Activated CD4-positive, alpha-beta T cell treated with anti-CD3 and anti-CD28 coated beads for 36 hours (primary cell): Measurements from ENCODE around the gene TMEM145. TPM values are rescaled to one million over a fixed set of nuclear protein-coding genes. Genes with fewer than 3 reads are reported as not detected.

ENCODE experiments used
- ATAC-seq: fragments of 200-7000 bp; cut with Tn5 transposase; one replicate; pipeline ENCODE4 v1.10.0; 2021; ENCODE audit warnings: mild to moderate bottlenecking, moderate library complexity
- CTCF ChIA-PET: fragments of 350-600 bp; sonication (Branson Sonifier 250); formaldehyde crosslinking; loops from one replicate; lab custom pipeline; 2021; ENCODE audit warnings: antibody characterized with exemption; lab: Charles Lee
- POLR2A ChIA-PET: fragments of 350-600 bp; sonication (Branson Sonifier 250); formaldehyde crosslinking; loops from one replicate; lab custom pipeline; 2021; ENCODE audit warnings: antibody characterized with exemption, inconsistent platforms; lab: Charles Lee
- DNase-seq: peaks from one replicate; pipeline ENCODE4 v3.0.0-alpha.2; 2020
- H3K27ac Mint-ChIP-seq: one replicate; pipeline ENCODE4 v1.8.0; 2021; ENCODE audit warnings: mixed read lengths
- H3K27me3 Mint-ChIP-seq: one replicate; pipeline ENCODE4 v1.8.0; 2021; ENCODE audit warnings: mixed read lengths
- H3K36me3 Mint-ChIP-seq: one replicate; pipeline ENCODE4 v1.8.0; 2021; ENCODE audit warnings: low read depth, mixed read lengths
- H3K4me1 Mint-ChIP-seq: one replicate; pipeline ENCODE4 v1.8.0; 2021; ENCODE audit warnings: mixed read lengths
- H3K4me3 Mint-ChIP-seq: one replicate; pipeline ENCODE4 v1.8.0; 2021; ENCODE audit warnings: mild to moderate bottlenecking, moderate library complexity, mixed read lengths
- H3K9me3 Mint-ChIP-seq: one replicate; pipeline ENCODE4 v1.8.0; 2021; ENCODE audit warnings: low read depth, mixed read lengths
- intact Hi-C, 2 experiments: fragments of 100-400 bp; cut with DNase I in 1 of 2; cut with micrococcal nuclease in 1 of 2; formaldehyde crosslinking; loops; one replicate each; pipeline versions ENCODE4 v1.14.2 to v1.15.1; 2022 to 2024; cut with DNase I, micrococcal nuclease
- microRNA-seq: library from miRNA; unstranded; fragments of <30 nt; microRNA quantifications from one replicate; pipeline ENCODE4 v1.2.0, GENCODE V29; 2021; ENCODE audit warnings: borderline replicate concordance
- total RNA-seq, 2 experiments: library from RNA; stranded (reverse); gene quantifications; one replicate each; pipeline ENCODE4 v1.2.3, GENCODE V29; 2021

TMEM145 gene
- total RNA-seq, 2 experiments from 2014 or later, result 0.53 to 0.69 TPM

DNA sequence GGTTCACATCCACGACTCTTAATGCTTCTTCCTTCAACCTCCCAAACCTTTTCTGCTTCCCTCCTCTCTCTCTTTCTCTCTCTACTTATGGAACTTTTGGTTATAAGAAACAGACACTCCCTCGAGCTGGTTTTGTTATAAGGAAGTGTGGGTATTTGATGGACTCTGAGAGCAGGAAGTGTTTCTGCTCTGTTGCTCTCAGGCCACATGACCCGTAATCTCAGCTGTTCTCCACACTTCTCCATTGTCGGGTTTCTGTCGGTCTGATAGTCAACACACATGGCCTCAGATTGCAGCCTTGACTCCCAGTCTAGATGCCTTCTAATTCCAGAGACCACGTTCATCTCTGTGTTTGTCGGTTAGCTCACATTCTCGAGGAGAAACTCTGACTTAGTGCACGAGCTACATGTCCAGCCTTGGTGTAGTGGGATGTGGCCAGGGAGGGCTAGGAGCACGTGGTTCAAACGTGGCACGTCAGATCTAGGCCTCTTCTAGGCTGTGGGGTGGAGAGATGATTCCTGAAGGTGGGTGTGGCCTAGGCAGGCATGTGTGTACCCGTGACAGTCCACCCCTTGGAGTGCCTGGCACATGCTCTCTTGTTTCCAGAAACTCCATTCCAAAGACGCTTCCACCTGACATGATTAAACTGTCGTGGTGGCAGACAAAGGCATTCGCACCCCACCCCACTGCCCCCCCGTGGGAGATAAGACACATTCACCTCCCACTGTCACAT, 50.7 kb downstream of the TMEM145 start:
- ChIA-PET CTCF (interaction anchor here (1.1 kb wide), 1 partner anchor 248 kb away, joined by 4 read pairs; no protein-coding TSS in a partner anchor), POLR2A (no interaction called here)
- no peak overlapping the region for H3K4me3 Mint-ChIP-seq
- intact Hi-C loops, result no loop called here
- H3K27ac Mint-ChIP-seq, result no peak overlapping the region
- H3K27me3 Mint-ChIP-seq, result no peaks in the 10 kb centered on the region
- no peak for DNase-seq
- no peaks in the 10 kb centered on the region for H3K9me3 Mint-ChIP-seq
- no peak for ATAC-seq
- no peaks in the 10 kb centered on the region for H3K4me1 Mint-ChIP-seq
- peaks cover 11% of the 10 kb centered on the region for H3K36me3 Mint-ChIP-seq

DNA sequence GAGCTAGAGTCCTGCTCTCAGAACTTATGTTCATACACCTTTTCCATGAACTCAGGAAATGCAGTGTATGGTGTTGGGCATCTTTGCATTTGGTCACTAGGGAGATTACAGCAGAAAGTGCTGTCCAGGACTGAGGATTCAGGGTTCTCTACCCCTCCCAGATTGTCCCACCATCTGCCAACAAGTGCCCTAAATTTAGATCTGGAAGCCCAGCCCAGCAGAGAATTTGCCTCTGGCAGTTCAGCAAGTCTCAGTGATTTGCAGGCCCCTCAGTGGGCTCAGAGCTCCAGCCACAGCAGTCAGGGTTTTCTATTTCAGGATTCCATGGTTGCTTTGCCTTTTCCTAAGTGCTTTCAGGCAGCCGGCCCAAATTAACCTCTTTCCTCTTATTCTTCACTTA, 53.6 kb downstream of the TMEM145 start:
- intact Hi-C loops, result no loop called here
- H3K27me3 Mint-ChIP-seq, result no peaks in the 10 kb centered on the region
- no peak overlapping the region for H3K4me3 Mint-ChIP-seq
- POLR2A ChIA-PET, result no interaction called here
- no peaks in the 10 kb centered on the region for H3K4me1 Mint-ChIP-seq
- H3K27ac Mint-ChIP-seq, result no peak overlapping the region
- ATAC-seq, result no peak
- H3K36me3 Mint-ChIP-seq, result peaks cover 11% of the 10 kb centered on the region
- H3K9me3 Mint-ChIP-seq, result no peaks in the 10 kb centered on the region
- CTCF ChIA-PET, result no interaction called here
- DNase-seq, result no peak

DNA sequence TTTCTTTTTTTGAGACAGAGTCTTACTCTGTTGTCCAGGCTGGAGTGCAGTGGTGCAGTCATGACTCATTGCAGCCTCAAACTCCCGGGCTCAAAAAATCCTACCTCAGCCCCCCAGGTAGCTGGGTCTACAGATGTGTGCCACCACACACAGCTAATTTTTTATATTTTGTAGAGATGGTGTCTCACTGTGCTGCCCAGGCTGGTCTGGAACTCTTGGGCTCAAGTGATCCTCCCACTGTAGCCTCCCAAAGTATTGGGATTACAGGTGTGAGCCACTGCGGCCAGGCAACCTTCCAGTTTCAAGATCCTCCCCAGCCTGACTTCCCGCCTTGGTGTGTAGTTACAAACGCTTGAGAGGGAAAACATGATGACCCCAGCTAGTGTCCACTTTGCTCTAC, 54.8 kb downstream of the TMEM145 start:
- no peak overlapping the region for H3K4me3 Mint-ChIP-seq
- POLR2A ChIA-PET, result no interaction called here
- H3K27me3 Mint-ChIP-seq, result no peaks in the 10 kb centered on the region
- no peak overlapping the region for H3K27ac Mint-ChIP-seq
- CTCF ChIA-PET, result no interaction called here
- intact Hi-C loops, result no loop called here
- DNase-seq, result no peak
- no peaks in the 10 kb centered on the region for H3K4me1 Mint-ChIP-seq
- peaks cover 11% of the 10 kb centered on the region for H3K36me3 Mint-ChIP-seq
- no peak for ATAC-seq
- H3K9me3 Mint-ChIP-seq, result no peaks in the 10 kb centered on the region

DNA sequence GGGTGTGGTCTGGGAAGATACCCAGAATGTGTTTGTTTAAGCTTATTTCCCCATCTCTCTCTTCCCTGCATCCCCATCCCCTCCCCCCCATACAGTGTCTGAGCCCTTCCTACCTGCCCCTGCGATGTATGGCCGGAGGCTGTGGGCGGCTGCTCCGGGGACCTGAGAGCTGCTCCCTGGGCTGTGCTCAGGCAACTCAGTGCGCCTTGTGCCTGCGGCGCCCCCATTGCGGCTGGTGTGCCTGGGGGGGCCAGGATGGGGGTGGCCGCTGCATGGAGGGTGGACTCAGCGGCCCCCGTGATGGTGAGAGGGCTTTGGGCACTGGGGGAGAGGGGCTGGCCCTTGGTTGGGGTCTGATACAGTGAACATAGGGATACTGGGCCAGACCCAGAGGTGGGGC, 55.3 kb downstream of the TMEM145 start:
- Mint-ChIP-seq H3K27ac (no peak overlapping the region), H3K27me3 (no peaks in the 10 kb centered on the region), H3K9me3 (no peaks in the 10 kb centered on the region), H3K4me3 (no peak overlapping the region), H3K36me3 (peaks cover 11% of the 10 kb centered on the region), H3K4me1 (no peaks in the 10 kb centered on the region)
- intact Hi-C loops, result no loop called here
- ChIA-PET POLR2A (no interaction called here), CTCF (no interaction called here)
- DNase-seq, result no peak
- ATAC-seq, result no peak

DNA sequence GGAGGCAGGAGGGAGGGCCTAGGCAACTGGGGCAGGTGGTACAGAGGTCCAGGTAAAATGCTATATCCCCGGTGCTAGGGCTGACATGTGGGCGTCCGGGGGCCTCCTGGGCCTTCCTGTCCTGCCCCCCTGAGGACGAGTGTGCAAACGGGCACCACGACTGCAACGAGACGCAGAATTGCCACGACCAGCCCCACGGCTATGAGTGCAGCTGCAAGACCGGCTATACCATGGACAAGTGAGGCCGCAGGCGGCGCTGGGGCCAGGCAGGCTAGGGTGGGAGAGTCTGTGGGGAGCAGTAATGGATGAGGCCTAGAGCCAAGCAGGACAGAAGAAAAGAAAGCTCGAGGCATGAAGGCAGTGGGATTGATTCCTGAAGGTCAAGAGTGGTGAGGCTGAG, 55.7 kb downstream of the TMEM145 start:
- ChIA-PET POLR2A (no interaction called here), CTCF (no interaction called here)
- peaks cover 7% of the 10 kb centered on the region for H3K36me3 Mint-ChIP-seq
- no peak overlapping the region for H3K4me3 Mint-ChIP-seq
- H3K27ac Mint-ChIP-seq, result no peak overlapping the region
- H3K4me1 Mint-ChIP-seq, result no peaks in the 10 kb centered on the region
- DNase-seq, result no peak
- H3K9me3 Mint-ChIP-seq, result no peaks in the 10 kb centered on the region
- ATAC-seq, result no peak
- H3K27me3 Mint-ChIP-seq, result no peaks in the 10 kb centered on the region
- intact Hi-C loops, result no loop called here

DNA sequence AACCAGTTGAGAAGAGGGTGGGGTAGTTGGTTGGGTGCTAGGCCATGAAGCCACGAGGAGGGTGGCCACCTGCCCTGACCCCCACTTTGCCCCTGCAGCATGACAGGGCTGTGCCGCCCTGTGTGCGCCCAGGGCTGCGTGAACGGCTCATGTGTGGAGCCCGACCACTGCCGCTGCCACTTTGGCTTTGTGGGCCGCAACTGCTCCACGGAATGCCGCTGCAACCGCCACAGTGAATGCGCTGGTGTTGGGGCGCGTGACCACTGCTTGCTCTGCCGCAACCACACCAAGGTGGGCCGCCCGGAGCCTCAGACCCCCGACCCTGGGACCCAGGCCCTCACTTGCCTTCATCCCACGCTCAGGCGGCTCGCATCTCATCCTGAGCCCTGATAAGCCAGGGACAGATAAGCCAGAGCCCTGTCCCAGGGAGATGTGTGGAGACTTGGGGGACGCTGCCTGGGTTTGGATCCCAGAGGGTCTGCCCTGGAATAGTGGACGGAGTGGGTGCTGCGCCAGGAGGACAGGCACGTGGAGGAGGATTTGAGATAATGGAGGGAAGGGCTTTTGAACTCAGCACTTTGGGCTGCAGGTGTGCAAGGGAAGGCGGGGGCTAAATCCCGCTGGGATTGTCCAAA, 56.4 kb downstream of the TMEM145 start:
- ATAC-seq, result no peak
- H3K4me1 Mint-ChIP-seq, result no peaks in the 10 kb centered on the region
- no peaks in the 10 kb centered on the region for H3K36me3 Mint-ChIP-seq
- no peak overlapping the region for H3K4me3 Mint-ChIP-seq
- H3K9me3 Mint-ChIP-seq, result no peaks in the 10 kb centered on the region
- intact Hi-C loops, result no loop called here
- ChIA-PET CTCF (no interaction called here), POLR2A (no interaction called here)
- H3K27me3 Mint-ChIP-seq, result no peaks in the 10 kb centered on the region
- DNase-seq, result no peak
- no peak overlapping the region for H3K27ac Mint-ChIP-seq

DNA sequence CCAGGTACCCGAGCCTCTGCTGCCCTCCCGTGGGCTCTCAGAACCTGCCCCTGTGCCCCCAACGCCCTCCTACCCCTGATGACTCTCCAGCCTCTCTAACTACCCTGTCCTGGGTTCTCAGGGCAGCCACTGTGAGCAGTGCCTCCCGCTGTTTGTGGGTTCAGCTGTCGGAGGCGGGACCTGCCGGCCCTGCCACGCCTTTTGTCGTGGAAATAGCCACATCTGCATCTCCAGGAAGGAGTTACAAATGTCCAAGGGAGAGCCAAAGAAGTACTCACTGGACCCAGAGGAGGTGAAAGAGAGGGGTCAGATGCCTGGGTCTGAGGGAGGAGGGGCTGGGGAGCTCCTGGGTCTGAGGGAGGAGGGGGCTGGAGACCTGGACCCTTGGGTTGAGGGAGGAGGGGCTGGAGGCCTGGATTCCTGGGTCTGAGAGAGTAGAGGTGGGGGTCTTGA, 57.0 kb downstream of the TMEM145 start:
- H3K27ac Mint-ChIP-seq, result no peak overlapping the region
- ChIA-PET POLR2A (no interaction called here), CTCF (no interaction called here)
- H3K27me3 Mint-ChIP-seq, result no peaks in the 10 kb centered on the region
- H3K4me1 Mint-ChIP-seq, result no peaks in the 10 kb centered on the region
- no peaks in the 10 kb centered on the region for H3K9me3 Mint-ChIP-seq
- no peak overlapping the region for H3K4me3 Mint-ChIP-seq
- no peak for DNase-seq
- H3K36me3 Mint-ChIP-seq, result no peaks in the 10 kb centered on the region
- intact Hi-C loops, result no loop called here
- ATAC-seq, result no peak

DNA sequence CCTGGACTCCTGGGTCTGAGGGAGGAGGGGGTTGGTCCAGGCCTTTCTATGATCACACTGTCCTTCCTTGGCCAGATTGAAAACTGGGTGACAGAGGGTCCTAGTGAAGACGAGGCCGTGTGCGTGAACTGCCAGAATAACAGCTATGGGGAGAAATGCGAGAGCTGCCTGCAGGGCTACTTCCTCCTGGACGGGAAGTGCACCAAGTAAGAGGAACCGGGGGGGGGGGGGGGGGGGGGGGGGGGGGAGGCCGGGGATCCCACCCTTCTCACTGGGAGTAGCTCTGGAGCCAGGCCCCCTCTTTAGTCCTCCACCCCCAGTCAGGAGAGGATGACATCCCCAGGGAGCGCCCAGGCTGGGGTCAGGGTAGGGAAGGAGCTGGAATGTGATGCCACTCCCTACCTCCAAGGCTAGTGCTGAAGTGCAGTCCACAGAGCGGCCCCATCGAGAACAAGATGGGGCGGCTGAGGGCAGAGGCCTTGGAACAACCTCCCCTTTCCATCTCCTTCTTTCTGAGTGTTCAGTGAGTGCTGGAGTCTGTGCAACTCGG, 57.6 kb downstream of the TMEM145 start:
- no peaks in the 10 kb centered on the region for H3K27me3 Mint-ChIP-seq
- no peaks in the 10 kb centered on the region for H3K36me3 Mint-ChIP-seq
- no peaks in the 10 kb centered on the region for H3K9me3 Mint-ChIP-seq
- intact Hi-C loops, result no loop called here
- POLR2A ChIA-PET, result no interaction called here
- no peaks in the 10 kb centered on the region for H3K4me1 Mint-ChIP-seq
- H3K4me3 Mint-ChIP-seq, result no peak overlapping the region
- ATAC-seq (no peak), DNase-seq (no peak)
- no peak overlapping the region for H3K27ac Mint-ChIP-seq
- CTCF ChIA-PET, result interaction anchor here (1.4 kb wide), 1 partner anchor 159 kb away, joined by 3 read pairs; no protein-coding TSS in a partner anchor

Small RNA genes within 50 kb of the gene (microRNA-seq; reads per million reads assigned to microRNA genes)
- gene MIR8077, result not detected

Other genes with a start within 250 kb of the TMEM145 start
- 1 to 10 TPM; 1.6 to 1.7 TPM for gene GRIK5, start 243.1 kb upstream of the TMEM145 start, total RNA-seq
- 10 to 100 TPM; 10.7 to 14.8 TPM for gene ZNF574, start 237.1 kb upstream of the TMEM145 start, total RNA-seq
- gene POU2F2, start 180.9 kb upstream of the TMEM145 start, total RNA-seq, result 10 to 100 TPM; 43.6 to 62.8 TPM
- 10 to 100 TPM; 25.9 to 27.3 TPM for gene DEDD2, start 95.6 kb upstream of the TMEM145 start, total RNA-seq
- 10 to 100 TPM; 11.9 to 15.2 TPM for gene ZNF526, start 93.0 kb upstream of the TMEM145 start, total RNA-seq
- 10 to 100 TPM; 32.6 to 43.5 TPM for gene GSK3A, start 70.7 kb upstream of the TMEM145 start, total RNA-seq
- 10 to 100 TPM; 65.5 to 66.4 TPM for gene ERF, start 58.2 kb upstream of the TMEM145 start, total RNA-seq
- 10 to 100 TPM; 62.8 to 66.3 TPM for gene CIC, start 44.1 kb upstream of the TMEM145 start, total RNA-seq
- 1 to 10 TPM in 1 of 2 experiments, under 1 TPM in 1; 0.63 to 1.0 TPM for gene PRR19, start 11.2 kb upstream of the TMEM145 start, total RNA-seq
- gene PAFAH1B3, start 10.7 kb upstream of the TMEM145 start, total RNA-seq, result 10 to 100 TPM; 43.4 to 53.9 TPM
- 1 to 10 TPM; 5.2 to 5.3 TPM for gene MEGF8, start 12.3 kb downstream of the TMEM145 start, total RNA-seq
- not detected for gene CNFN, start 77.0 kb downstream of the TMEM145 start, total RNA-seq
- gene LIPE, start 114.1 kb downstream of the TMEM145 start, total RNA-seq, result 10 to 100 TPM; 27.8 to 32.8 TPM
- gene CXCL17, start 129.6 kb downstream of the TMEM145 start, total RNA-seq, result not detected
- gene CEACAM1, start 215.2 kb downstream of the TMEM145 start, total RNA-seq, result 1 to 10 TPM; 2.0 to 3.6 TPM